NCI-H2029 treated with DMSO at 0.1 percent for 48 hours (cell line): Measurements from ENCODE around the gene TFAP2A.

Source experiments
- DNase-seq: peaks from one replicate; lab custom pipeline; 2025; lab: John Stamatoyannopoulos, UW

The TFAP2A gene

GRCh38 chr6:10382728-10383330, 32.0 kb downstream of the TFAP2A start:
- no peak for DNase-seq

GRCh38 chr6:10382322-10382721, 32.6 kb downstream of the TFAP2A start:
- no peak for DNase-seq

GRCh38 chr6:10381830-10382208, 33.1 kb downstream of the TFAP2A start:
- no peak for DNase-seq

- no peak for DNase-seq
Measured at GRCh38 chr6:10381133-10381829, 33.6 kb downstream of the TFAP2A start.

GRCh38 chr6:10375391-10375969, 39.4 kb downstream of the TFAP2A start:
- DNase-seq = no peak

GRCh38 chr6:10373642-10374359, 41.1 kb downstream of the TFAP2A start:
- no peak for DNase-seq

GRCh38 chr6:10369896-10370295, 45.0 kb downstream of the TFAP2A start:
- no peak for DNase-seq

GRCh38 chr6:10368861-10369260, 46.0 kb downstream of the TFAP2A start:
- DNase-seq = no peak

- DNase-seq = no peak
Measured at GRCh38 chr6:10363911-10364310, 51.0 kb downstream of the TFAP2A start.

- no peak for DNase-seq
Measured at GRCh38 chr6:10362300-10362699, 52.6 kb downstream of the TFAP2A start.

GRCh38 chr6:10361428-10361827, 53.4 kb downstream of the TFAP2A start:
- no peak for DNase-seq

GRCh38 chr6:10359581-10359980, 55.3 kb downstream of the TFAP2A start:
- no peak for DNase-seq

- no peak for DNase-seq
Measured at GRCh38 chr6:10355115-10355702, 59.7 kb downstream of the TFAP2A start.

- DNase-seq = no peak
Measured at GRCh38 chr6:10351791-10352190, 63.1 kb downstream of the TFAP2A start.

- no peak for DNase-seq
Measured at GRCh38 chr6:10350720-10351119, 64.2 kb downstream of the TFAP2A start.

GRCh38 chr6:10347561-10348327, 67.1 kb downstream of the TFAP2A start:
- no peak for DNase-seq
